SK-N-SH treated with all-trans-retinoic acid at 6 μM for 48 hours (cell line): ENCODE data around the gene BACE1.

Experiments
- PATZ1 ChIP-seq: fragments of 250-450 bp; sonication (Bioruptor Pico); IDR thresholded peaks from 2 replicates; pipeline ENCODE4 v1.8.0; 2020; ENCODE audit warnings: mild to moderate bottlenecking, moderate library complexity, borderline replicate concordance
- RARB ChIP-seq: fragments of 250-450 bp; sonication (Bioruptor Pico); IDR thresholded peaks from 2 replicates; pipeline ENCODE4 v1.8.0; 2021; ENCODE audit warnings: mild to moderate bottlenecking, moderate library complexity
- TOX ChIP-seq: fragments of 250-450 bp; sonication (Bioruptor Pico); IDR thresholded peaks from 2 replicates; pipeline ENCODE4 v1.8.0; 2021; ENCODE audit warnings: mild to moderate bottlenecking, moderate library complexity, borderline replicate concordance

GRCh38 chr11:117309310-117309709 lies 6.7 kb downstream of the BACE1 start:
- TF ChIP-seq RARB (no peak), TOX (CRISPR knock-in tag) (no peak), PATZ1 (CRISPR knock-in tag) (no peak)
